Keratinocyte (primary cell): Measurements from ENCODE around the gene UBE2N.

Source experiments
- CTCF ChIP-seq, 3 experiments: IDR thresholded peaks in 1 of 3; conservative IDR thresholded peaks in 1 of 3; optimal IDR thresholded peaks in 1 of 3; 2 replicates in 2 of 3; 3 replicates in 1 of 3; pipeline versions ENCODE3 to v1.5.1; 2011; ENCODE audit warnings: low read length in 3 of 3, mild to moderate bottlenecking in 3 of 3, moderate library complexity in 2 of 3, control low read depth in 1 of 3, inconsistent platforms in 1 of 3; ENCODE audit not compliant: insufficient read depth in 2 of 3; ENCODE audit errors: extremely low read depth in 1 of 3
- EZH2 ChIP-seq: IDR thresholded peaks from one replicate; pipeline ENCODE4 v1.6.1; 2012; ENCODE audit warnings: inconsistent platforms, mild to moderate bottlenecking, low read length, moderate library complexity

GRCh38 chr12:93390549-93391297 is 51.0 kb downstream of the UBE2N start:
- TF ChIP-seq CTCF (optimal IDR thresholded peaks at IDR 0.05 in 1 of 3, IDR thresholded peaks at IDR 0.05 in 1 of 3, conservative IDR thresholded peaks at IDR 0.05 in 1 of 3; ENCODE audit: extremely low read depth in 1 of 3, insufficient read depth in 2 of 3, low read length in 3 of 3) (no peak), EZH2 (no peak)
